Peyer's patch (tissue), 4 donors: ENCODE data around the gene RPTOR.

Experiments used
- POLR2A ChIP-seq, 2 donors: fragments of 450-650 bp; IDR thresholded peaks; one replicate each; pipeline ENCODE4 v1.5.1; 2017; ENCODE audit warnings: antibody characterized with exemption in 2 of 2, mild to moderate bottlenecking in 2 of 2, moderate library complexity in 2 of 2
- TF ChIP-seq, protein P1 (sequence below), 6 experiments: fragments of 450-650 bp in 4 of 6; fragments of 200-600 bp in 2 of 6; sonication (generic) in 1 of 6; IDR thresholded peaks; one replicate each; pipeline ENCODE4 v1.5.1; 2017 to 2019; ENCODE audit warnings: antibody characterized with exemption in 6 of 6, mild to moderate bottlenecking in 3 of 6, moderate library complexity in 1 of 6

DNA sequence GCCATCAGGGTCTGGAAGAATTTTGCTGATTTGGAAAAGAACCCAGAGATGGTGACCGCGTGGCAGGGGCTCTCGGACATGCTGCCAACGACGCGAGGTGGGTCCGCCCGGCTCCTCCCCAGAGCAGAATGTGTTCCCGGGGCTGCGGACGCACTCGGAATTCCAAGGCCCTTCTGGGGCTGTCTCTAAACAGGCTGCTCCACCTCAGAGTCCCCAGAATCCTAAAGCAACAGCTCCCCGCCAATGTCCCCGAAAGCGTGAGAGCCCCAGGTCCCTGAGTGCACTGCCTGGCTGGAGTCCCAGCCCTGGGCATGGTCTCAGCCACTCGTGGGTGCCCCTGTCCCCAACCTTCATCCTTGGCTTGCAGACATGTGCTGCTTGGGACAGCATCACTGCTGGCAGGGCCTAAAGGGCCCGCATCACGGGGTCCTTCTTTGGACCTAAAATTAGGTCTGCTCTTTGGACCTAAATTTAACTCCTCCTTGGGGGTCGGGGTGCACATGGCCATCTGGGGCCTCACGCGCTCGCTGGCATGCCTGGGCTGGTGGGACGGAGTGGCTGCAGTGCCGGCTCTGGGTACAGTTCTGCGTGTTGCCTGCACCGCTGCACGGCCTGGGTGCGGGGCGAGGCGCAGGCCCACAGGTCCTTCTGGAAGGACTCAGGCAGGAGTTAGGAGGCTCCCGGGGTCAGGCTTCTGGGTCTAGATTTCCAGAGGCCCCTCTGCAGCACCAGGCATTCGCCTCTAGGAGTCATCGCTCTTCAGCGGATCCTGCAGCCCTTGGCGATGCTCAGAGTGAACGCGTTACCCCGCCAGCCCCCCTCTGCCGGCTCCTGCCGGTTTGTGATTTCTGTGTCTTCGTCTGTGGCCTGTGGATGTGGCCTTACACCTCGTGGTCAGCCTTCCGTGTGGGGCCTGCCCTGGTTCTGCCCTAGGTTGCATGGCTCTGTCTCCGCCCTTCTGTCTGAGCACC is 405.1 kb downstream of the RPTOR start:
- TF ChIP-seq, protein P1, sequence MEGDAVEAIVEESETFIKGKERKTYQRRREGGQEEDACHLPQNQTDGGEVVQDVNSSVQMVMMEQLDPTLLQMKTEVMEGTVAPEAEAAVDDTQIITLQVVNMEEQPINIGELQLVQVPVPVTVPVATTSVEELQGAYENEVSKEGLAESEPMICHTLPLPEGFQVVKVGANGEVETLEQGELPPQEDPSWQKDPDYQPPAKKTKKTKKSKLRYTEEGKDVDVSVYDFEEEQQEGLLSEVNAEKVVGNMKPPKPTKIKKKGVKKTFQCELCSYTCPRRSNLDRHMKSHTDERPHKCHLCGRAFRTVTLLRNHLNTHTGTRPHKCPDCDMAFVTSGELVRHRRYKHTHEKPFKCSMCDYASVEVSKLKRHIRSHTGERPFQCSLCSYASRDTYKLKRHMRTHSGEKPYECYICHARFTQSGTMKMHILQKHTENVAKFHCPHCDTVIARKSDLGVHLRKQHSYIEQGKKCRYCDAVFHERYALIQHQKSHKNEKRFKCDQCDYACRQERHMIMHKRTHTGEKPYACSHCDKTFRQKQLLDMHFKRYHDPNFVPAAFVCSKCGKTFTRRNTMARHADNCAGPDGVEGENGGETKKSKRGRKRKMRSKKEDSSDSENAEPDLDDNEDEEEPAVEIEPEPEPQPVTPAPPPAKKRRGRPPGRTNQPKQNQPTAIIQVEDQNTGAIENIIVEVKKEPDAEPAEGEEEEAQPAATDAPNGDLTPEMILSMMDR (IDR thresholded peaks at IDR 0.05): no peak
- no peak for TF ChIP-seq POLR2A (IDR thresholded peaks at IDR 0.05)
